IgD-negative memory B cell (primary cell): Measurements from ENCODE around the gene CFAP73. TPM values are rescaled to one million over a fixed set of nuclear protein-coding genes. Genes with fewer than 3 reads are reported as not detected.

ENCODE experiments used
- H3K27ac Mint-ChIP-seq, 3 donors: one replicate each; pipeline ENCODE4 v1.8.0; 2020 to 2022; ENCODE audit warnings: mild to moderate bottlenecking in 3 of 3, mixed read lengths in 3 of 3, moderate library complexity in 1 of 3
- H3K27me3 Mint-ChIP-seq: one replicate; pipeline ENCODE4 v1.8.0; 2021; ENCODE audit warnings: mixed read lengths
- H3K36me3 Mint-ChIP-seq: one replicate; pipeline ENCODE4 v1.8.0; 2020; ENCODE audit warnings: mild to moderate bottlenecking, mixed read lengths
- H3K4me1 Mint-ChIP-seq, 3 donors: one replicate each; pipeline ENCODE4 v1.8.0; 2020 to 2022; ENCODE audit warnings: mixed read lengths in 3 of 3, mild to moderate bottlenecking in 1 of 3
- H3K4me3 Mint-ChIP-seq, 4 donors: one replicate each; pipeline ENCODE4 v1.8.0; 2020 to 2022; ENCODE audit warnings: mild to moderate bottlenecking in 4 of 4, mixed read lengths in 4 of 4, moderate library complexity in 3 of 4
- H3K9me3 Mint-ChIP-seq, 3 donors: one replicate each; pipeline ENCODE4 v1.8.0; 2020 to 2021; ENCODE audit warnings: mixed read lengths in 3 of 3, mild to moderate bottlenecking in 1 of 3
- polyA plus RNA-seq: library from polyadenylated mRNA; unstranded; fragments of 300-500 nt; fragmentation: Illumina TruSeq; gene quantifications from one replicate; pipeline ENCODE4 v1.2.3, GENCODE V29; 2021

Gene CFAP73
- polyA plus RNA-seq, 1 donor from 2014 or later = not detected

- Mint-ChIP-seq H3K27ac (no peak overlapping the region), H3K27me3 (no peaks in the 10 kb centered on the region), H3K4me3 (peak overlapping the region in 1 of 4 donors; percentile 50), H3K9me3 (peaks cover 0 to 2% (median 0%) of the 10 kb centered on the region in 3 donors), H3K4me1 (peaks cover 0 to 11% (median 6%) of the 10 kb centered on the region in 3 donors), H3K36me3 (peaks cover 13% of the 10 kb centered on the region)
These were observed 29.5 kb downstream of the CFAP73 start for GRCh38 chr12:113179023-113179422.

DNA sequence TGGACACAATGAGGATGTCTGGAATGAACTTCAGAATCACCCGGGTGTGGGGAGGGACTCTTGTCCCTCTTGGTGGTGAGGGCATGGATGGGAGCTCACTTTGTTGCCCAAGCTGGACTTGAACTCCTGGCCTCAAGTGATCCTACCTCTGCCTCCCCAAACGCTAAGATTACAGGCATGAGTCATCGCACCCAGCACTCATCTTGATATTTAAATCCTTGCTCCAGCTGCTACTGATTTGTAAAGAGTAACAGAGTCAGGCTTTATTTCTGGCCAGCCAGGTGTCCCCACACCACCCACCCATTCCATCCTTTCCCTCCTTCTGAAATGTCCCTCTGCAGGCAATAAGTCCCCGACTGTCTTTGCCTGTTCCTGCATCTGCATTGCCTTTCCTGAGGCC is 30.8 kb downstream of the CFAP73 start:
- H3K4me3 Mint-ChIP-seq = no peak overlapping the region
- H3K27me3 Mint-ChIP-seq = no peaks in the 10 kb centered on the region
- peaks cover 0 to 2% (median 0%) of the 10 kb centered on the region in 3 donors for H3K9me3 Mint-ChIP-seq
- H3K36me3 Mint-ChIP-seq = peaks cover 9% of the 10 kb centered on the region
- no peak overlapping the region for H3K27ac Mint-ChIP-seq
- H3K4me1 Mint-ChIP-seq = peaks cover 7 to 9% (median 9%) of the 10 kb centered on the region in 3 donors

- Mint-ChIP-seq H3K4me3 (no peak overlapping the region), H3K27ac (peak overlapping the region in 2 of 3 donors; percentile 39 to 90), H3K9me3 (peaks cover 0 to 2% (median 0%) of the 10 kb centered on the region in 3 donors), H3K4me1 (peaks cover 16 to 19% (median 19%) of the 10 kb centered on the region in 3 donors), H3K36me3 (peaks cover 9% of the 10 kb centered on the region), H3K27me3 (no peaks in the 10 kb centered on the region)
These were observed 32.5 kb downstream of the CFAP73 start for GRCh38 chr12:113181975-113182374.

- H3K9me3 Mint-ChIP-seq = no peaks in the 10 kb centered on the region
- no peak overlapping the region for H3K27ac Mint-ChIP-seq
- peak overlapping the region; percentile 5 to 60 (median 16) for H3K4me3 Mint-ChIP-seq
- H3K36me3 Mint-ChIP-seq = peaks cover 6% of the 10 kb centered on the region
- H3K4me1 Mint-ChIP-seq = peaks cover 21 to 25% (median 24%) of the 10 kb centered on the region in 3 donors
- no peaks in the 10 kb centered on the region for H3K27me3 Mint-ChIP-seq
These were observed 33.6 kb downstream of the CFAP73 start for GRCh38 chr12:113183030-113183589.

DNA sequence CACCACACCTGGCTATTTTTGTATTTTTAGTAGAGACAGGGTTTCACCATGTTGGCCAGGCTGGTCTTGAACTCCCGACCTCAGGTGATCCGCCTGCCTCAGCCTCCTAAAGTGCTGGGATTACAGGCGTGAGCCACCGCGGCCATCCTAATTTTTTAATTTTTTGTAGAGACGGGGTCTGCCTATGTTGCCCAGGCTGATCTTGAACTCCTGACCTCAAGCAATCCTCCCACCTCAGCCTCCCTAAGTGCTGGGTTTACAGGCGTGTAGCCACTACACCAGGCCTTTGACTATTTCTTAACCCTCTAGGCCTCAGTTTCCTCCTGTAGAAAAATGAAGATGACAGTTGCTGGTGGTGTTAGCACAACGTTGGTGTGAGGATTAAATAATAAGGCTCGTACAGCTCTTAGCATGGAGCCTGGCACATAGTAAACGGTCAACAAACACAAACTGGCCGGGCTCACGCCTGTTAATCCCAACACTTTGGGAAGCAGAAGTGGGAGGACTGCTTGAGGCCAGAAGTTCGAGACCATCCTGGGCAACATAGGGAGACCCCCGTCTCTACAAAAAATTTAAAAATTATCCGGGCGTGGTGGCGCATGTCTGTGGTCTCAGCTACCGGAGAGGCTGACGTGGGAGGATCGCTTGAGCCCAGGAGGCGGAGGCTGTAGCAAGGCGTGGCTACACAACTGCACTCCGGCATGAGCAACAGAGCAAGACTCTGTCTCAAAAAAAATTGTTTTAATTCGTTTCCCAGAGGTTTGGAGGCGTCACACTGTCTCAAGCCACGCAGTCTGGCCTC is 34.8 kb downstream of the CFAP73 start:
- H3K27ac Mint-ChIP-seq = peak overlapping the region; percentile 95 to 99 (median 96)
- peaks cover 21 to 25% (median 25%) of the 10 kb centered on the region in 3 donors for H3K4me1 Mint-ChIP-seq
- H3K27me3 Mint-ChIP-seq = no peaks in the 10 kb centered on the region
- H3K36me3 Mint-ChIP-seq = peaks cover 6% of the 10 kb centered on the region
- peak overlapping the region; percentile 92 to 98 (median 96) for H3K4me3 Mint-ChIP-seq
- no peaks in the 10 kb centered on the region for H3K9me3 Mint-ChIP-seq

DNA sequence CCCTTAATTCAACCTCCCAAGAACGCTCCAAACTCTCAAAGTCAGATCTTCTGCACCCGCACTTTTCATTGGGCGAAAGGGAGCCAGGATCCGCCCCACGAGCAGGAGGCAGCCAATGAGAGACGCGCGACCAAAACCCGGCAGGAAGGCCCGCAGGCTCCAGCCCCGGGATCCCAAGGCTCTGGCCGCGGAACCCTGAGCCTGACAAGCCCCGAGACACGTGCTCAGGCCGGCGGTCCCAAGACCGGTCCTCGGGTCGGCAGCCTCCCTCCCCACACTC is 35.3 kb downstream of the CFAP73 start:
- no peaks in the 10 kb centered on the region for H3K27me3 Mint-ChIP-seq
- peaks cover 4% of the 10 kb centered on the region for H3K36me3 Mint-ChIP-seq
- H3K4me1 Mint-ChIP-seq = peaks cover 21 to 26% (median 25%) of the 10 kb centered on the region in 3 donors
- peak overlapping the region; percentile 92 to 98 (median 96) for H3K4me3 Mint-ChIP-seq
- H3K27ac Mint-ChIP-seq = peak overlapping the region; percentile 95 to 99 (median 96)
- H3K9me3 Mint-ChIP-seq = no peaks in the 10 kb centered on the region

DNA sequence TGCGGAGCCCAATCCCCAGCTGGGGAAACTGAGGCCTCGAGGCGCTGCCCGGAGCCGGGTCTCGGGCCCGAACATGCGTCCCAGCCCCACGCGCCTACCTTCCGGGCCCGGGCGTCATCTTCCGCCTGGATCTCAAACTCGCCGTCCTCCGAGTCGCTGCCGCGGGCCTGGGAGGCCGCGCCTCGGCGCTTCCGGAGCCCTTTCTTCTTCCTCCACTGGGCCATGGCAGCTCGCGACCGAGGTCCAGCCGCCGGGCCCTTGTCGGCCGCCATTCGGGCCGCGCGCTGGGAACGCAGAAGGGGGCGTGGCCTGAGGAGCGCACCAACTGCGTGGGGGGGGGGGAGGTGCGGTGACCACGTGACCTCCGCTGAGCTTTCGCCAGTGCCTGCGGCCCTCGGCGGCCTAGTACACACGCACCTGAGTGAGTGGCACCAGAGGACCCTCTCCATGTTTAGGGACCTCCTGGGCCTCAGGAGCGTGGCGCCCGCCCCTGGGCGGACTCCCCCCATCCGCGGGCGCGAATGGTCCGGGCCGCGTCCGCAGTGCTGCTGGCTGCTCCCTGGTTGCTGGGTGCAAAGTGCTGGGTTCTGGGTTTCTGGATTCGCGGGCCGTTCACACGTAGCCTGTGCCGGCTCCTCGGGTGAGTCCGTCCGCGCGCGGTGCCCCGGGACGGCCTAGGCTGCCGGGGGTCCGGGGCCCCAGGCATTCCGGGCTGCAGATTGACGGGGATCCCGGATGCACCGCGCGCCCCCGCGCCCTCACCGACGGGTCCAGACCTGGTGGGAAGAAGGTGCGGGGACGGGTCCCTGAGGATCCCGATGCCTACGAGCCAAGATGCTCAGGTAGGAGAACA is 35.9 kb downstream of the CFAP73 start, which contains the start of the genes DDX54 and RITA1:
Gene DDX54 (minus strand): TSS at position 299 of the 853 bp plus-strand sequence. CDS start 27 bp downstream, at position 272.
Gene RITA1 (plus strand): TSS at position 542 of the 853 bp plus-strand sequence. CDS start 1,026 bp downstream, outside the sequence.
- Mint-ChIP-seq H3K27ac (peak within 1 kb of the TSS; percentile 95 to 99 (median 96)), H3K4me3 (peak within 1 kb of the TSS; percentile 92 to 98 (median 96)), H3K9me3 (no peaks in the 10 kb centered on the region), H3K27me3 (no peaks in the 10 kb centered on the region), H3K36me3 (peaks cover 4% of the 10 kb centered on the region), H3K4me1 (peaks cover 21 to 26% (median 25%) of the 10 kb centered on the region in 3 donors)

GRCh38 chr12:113186033-113186365 is 36.5 kb downstream of the CFAP73 start:
- H3K27ac Mint-ChIP-seq = peak overlapping the region; percentile 62 to 95 (median 79)
- H3K27me3 Mint-ChIP-seq = no peaks in the 10 kb centered on the region
- H3K36me3 Mint-ChIP-seq = peaks cover 4% of the 10 kb centered on the region
- H3K9me3 Mint-ChIP-seq = no peaks in the 10 kb centered on the region
- H3K4me3 Mint-ChIP-seq = peak overlapping the region; percentile 92 to 98 (median 96)
- peaks cover 21 to 26% (median 25%) of the 10 kb centered on the region in 3 donors for H3K4me1 Mint-ChIP-seq

- peak overlapping the region in 2 of 3 donors; percentile 62 to 95 for H3K27ac Mint-ChIP-seq
- H3K36me3 Mint-ChIP-seq = peaks cover 4% of the 10 kb centered on the region
- no peaks in the 10 kb centered on the region for H3K9me3 Mint-ChIP-seq
- H3K27me3 Mint-ChIP-seq = no peaks in the 10 kb centered on the region
- peak overlapping the region; percentile 92 to 98 (median 96) for H3K4me3 Mint-ChIP-seq
- peaks cover 21 to 26% (median 25%) of the 10 kb centered on the region in 3 donors for H3K4me1 Mint-ChIP-seq
These were observed 37.3 kb downstream of the CFAP73 start for GRCh38 chr12:113186666-113187325.

DNA sequence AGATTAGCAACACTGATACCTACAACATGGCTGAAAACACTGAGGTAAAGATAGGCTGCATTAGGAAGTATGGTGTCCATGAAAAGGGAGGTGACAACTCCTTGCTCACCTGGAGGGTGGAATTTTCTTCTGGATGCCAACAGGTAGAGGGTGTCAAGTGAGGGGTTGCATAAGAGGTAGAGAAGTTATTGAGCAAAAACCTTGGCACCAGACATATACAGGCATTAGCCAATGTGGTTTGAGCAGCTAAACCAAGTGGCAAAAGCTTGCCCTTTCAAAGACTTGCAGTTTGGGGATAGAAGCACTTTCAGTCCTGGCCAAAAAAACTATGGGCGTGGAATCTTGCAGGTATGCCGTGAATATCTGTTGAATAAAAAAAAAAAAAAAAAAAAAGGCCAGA is 39.8 kb downstream of the CFAP73 start:
- H3K9me3 Mint-ChIP-seq = no peaks in the 10 kb centered on the region
- no peak overlapping the region for H3K4me3 Mint-ChIP-seq
- H3K27ac Mint-ChIP-seq = no peak overlapping the region

GRCh38 chr12:113190761-113191160 is 41.2 kb downstream of the CFAP73 start:
- Mint-ChIP-seq H3K27ac (peak overlapping the region in 1 of 3 donors; percentile 9), H3K27me3 (no peaks in the 10 kb centered on the region), H3K4me1 (peaks cover 15 to 19% (median 17%) of the 10 kb centered on the region in 3 donors), H3K9me3 (no peaks in the 10 kb centered on the region), H3K36me3 (peaks cover 4% of the 10 kb centered on the region), H3K4me3 (peak overlapping the region in 1 of 4 donors; percentile 35)

More for the DNA sequence above, 39.8 kb downstream of the CFAP73 start:
- Mint-ChIP-seq H3K27me3 (no peaks in the 10 kb centered on the region), H3K36me3 (peaks cover 4% of the 10 kb centered on the region), H3K4me1 (peaks cover 18 to 21% (median 20%) of the 10 kb centered on the region in 3 donors)

GRCh38 chr12:113191227-113191626 is 41.7 kb downstream of the CFAP73 start:
- Mint-ChIP-seq H3K4me3 (no peak overlapping the region), H3K27me3 (no peaks in the 10 kb centered on the region), H3K36me3 (peaks cover 4% of the 10 kb centered on the region)

GRCh38 chr12:113194971-113195391 is 45.5 kb downstream of the CFAP73 start:
- Mint-ChIP-seq H3K4me1 (peaks cover 6 to 12% (median 12%) of the 10 kb centered on the region in 3 donors), H3K27ac (no peak overlapping the region), H3K9me3 (no peaks in the 10 kb centered on the region), H3K27me3 (no peaks in the 10 kb centered on the region), H3K4me3 (no peak overlapping the region), H3K36me3 (no peaks in the 10 kb centered on the region)

More at GRCh38 chr12:113191227-113191626, 41.7 kb downstream of the CFAP73 start:
- H3K27ac Mint-ChIP-seq = no peak overlapping the region
- peaks cover 11 to 16% (median 15%) of the 10 kb centered on the region in 3 donors for H3K4me1 Mint-ChIP-seq
- H3K9me3 Mint-ChIP-seq = no peaks in the 10 kb centered on the region

- H3K4me1 Mint-ChIP-seq = peaks cover 6 to 12% (median 12%) of the 10 kb centered on the region in 3 donors
- H3K9me3 Mint-ChIP-seq = no peaks in the 10 kb centered on the region
- H3K27me3 Mint-ChIP-seq = no peaks in the 10 kb centered on the region
- H3K4me3 Mint-ChIP-seq = no peak overlapping the region
- H3K27ac Mint-ChIP-seq = no peak overlapping the region
- no peaks in the 10 kb centered on the region for H3K36me3 Mint-ChIP-seq
These were observed 46.1 kb downstream of the CFAP73 start for GRCh38 chr12:113195598-113195997.
